Adrenal gland (tissue), 5 donors: ENCODE measurements around the gene ATP6V0B.

ENCODE experiments used
- POLR2A ChIP-seq, 2 donors: fragments of 450-650 bp; IDR thresholded peaks; one replicate each; pipeline ENCODE4 v1.6.1; 2017; ENCODE audit warnings: antibody characterized with exemption in 2 of 2, mild to moderate bottlenecking in 2 of 2, moderate library complexity in 1 of 2
- TF ChIP-seq, protein P1 (sequence below), 6 experiments: fragments of 450-650 bp in 4 of 6; fragments of 200-600 bp in 2 of 6; sonication (generic) in 1 of 6; IDR thresholded peaks; 1 replicate in 5 of 6; 2 replicates in 1 of 6; pipeline versions ENCODE4 v1.5.1 to v1.8.0; 2016 to 2021; ENCODE audit warnings: antibody characterized with exemption in 6 of 6, mild to moderate bottlenecking in 2 of 6, moderate library complexity in 1 of 6
- donor health status: DM: no; HTN: no; CAD: no.

GRCh38 chr1:43987159-43987902, 12.6 kb downstream of the ATP6V0B start:
- TF ChIP-seq, protein P1, sequence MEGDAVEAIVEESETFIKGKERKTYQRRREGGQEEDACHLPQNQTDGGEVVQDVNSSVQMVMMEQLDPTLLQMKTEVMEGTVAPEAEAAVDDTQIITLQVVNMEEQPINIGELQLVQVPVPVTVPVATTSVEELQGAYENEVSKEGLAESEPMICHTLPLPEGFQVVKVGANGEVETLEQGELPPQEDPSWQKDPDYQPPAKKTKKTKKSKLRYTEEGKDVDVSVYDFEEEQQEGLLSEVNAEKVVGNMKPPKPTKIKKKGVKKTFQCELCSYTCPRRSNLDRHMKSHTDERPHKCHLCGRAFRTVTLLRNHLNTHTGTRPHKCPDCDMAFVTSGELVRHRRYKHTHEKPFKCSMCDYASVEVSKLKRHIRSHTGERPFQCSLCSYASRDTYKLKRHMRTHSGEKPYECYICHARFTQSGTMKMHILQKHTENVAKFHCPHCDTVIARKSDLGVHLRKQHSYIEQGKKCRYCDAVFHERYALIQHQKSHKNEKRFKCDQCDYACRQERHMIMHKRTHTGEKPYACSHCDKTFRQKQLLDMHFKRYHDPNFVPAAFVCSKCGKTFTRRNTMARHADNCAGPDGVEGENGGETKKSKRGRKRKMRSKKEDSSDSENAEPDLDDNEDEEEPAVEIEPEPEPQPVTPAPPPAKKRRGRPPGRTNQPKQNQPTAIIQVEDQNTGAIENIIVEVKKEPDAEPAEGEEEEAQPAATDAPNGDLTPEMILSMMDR (IDR thresholded peaks at IDR 0.05) = no peak
- TF ChIP-seq POLR2A (IDR thresholded peaks at IDR 0.05) = no peak
